ENCODE measurements around the gene CCDC43. TPM values are rescaled to one million over a fixed set of nuclear protein-coding genes. Genes with fewer than 3 reads are reported as not detected.

The CCDC43 gene
- total and polyA plus RNA-seq, 2 of the 8 experiments (the other 6 are each of a cell fraction or from before 2014, with no cell fraction given), result 4.9 to 38.1 TPM

GRCh38 chr17:44687756-44688155, 1.8 kb downstream of the CCDC43 start:
- no peak overlapping the region; a peak in 1 of 4 replicates for H3K4me2 ChIP-seq (ENCODE audit: insufficient read depth in 1 of 2, low read depth in 2 of 2, low read length in 2 of 2)
- CTCF ChIA-PET (ENCODE audit: partially characterized antibody), result interaction anchor here (0.6 to 2.7 kb wide), 4 partner anchors 15 to 554 kb away, joined by 3 to 13 read pairs (median 4); no protein-coding TSS in a partner anchor
- no peak for TF ChIP-seq KDM5A (IDR thresholded peaks at IDR 0.05; ENCODE audit: low read length)
- TF ChIP-seq NANOG (IDR thresholded peaks at IDR 0.05; ENCODE audit: insufficient read depth, low read depth, low read length, poor library complexity, severe bottlenecking), result no peak
- TF ChIP-seq CBX8 (IDR thresholded peaks at IDR 0.05; ENCODE audit: borderline replicate concordance, low read depth, low read length), result no peak
- TF ChIP-seq SRF (IDR thresholded peaks at IDR 0.05; ENCODE audit: low read depth, low read length), result no peak
- no peak for TF ChIP-seq SAP30 (IDR thresholded peaks at IDR 0.05; ENCODE audit: insufficient read depth, insufficient replicate concordance, low read length)
- H3K18ac ChIP-seq (ENCODE audit: extremely low read depth, low read length), result no peak overlapping the region
- FAIRE-seq, result no peak
- H3K4ac ChIP-seq (replicated peaks; ENCODE audit: insufficient read length, low read depth, low read length), result no peak overlapping the region
- H2BK5ac ChIP-seq (ENCODE audit: low read depth, low read length), result no peak overlapping the region
- H3K79me1 ChIP-seq (ENCODE audit: low read depth, low read length), result no peaks in the 10 kb centered on the region
- no peak overlapping the region for H2BK20ac ChIP-seq (ENCODE audit: low read length)
- no peak overlapping the region for H2AK5ac ChIP-seq (ENCODE audit: low read depth, low read length)
- peaks cover 3 to 10% (median 7%) of the 10 kb centered on the region in 4 experiments; a peak in 4 of 8 replicates for H3K36me3 ChIP-seq (ENCODE audit: control insufficient read depth in 2 of 4, insufficient read depth in 4 of 4, low read length in 3 of 4)
- H3K27me3 ChIP-seq (replicated peaks in 1 of 4; ENCODE audit: control insufficient read depth in 3 of 4, extremely low read depth in 1 of 4, insufficient read depth in 3 of 4, low read length in 3 of 4), result no peaks in the 10 kb centered on the region
- no peak overlapping the region for H4K5ac ChIP-seq (ENCODE audit: insufficient read length, low read depth, low read length)
- H4K8ac ChIP-seq (ENCODE audit: extremely low read depth, insufficient read depth, low read length), result no peak overlapping the region
- H3K4me1 ChIP-seq (replicated peaks in 1 of 4; ENCODE audit: control insufficient read depth in 3 of 4, insufficient read depth in 4 of 4, low read length in 3 of 4), result no peaks in the 10 kb centered on the region; a peak in 1 of 7 replicates
- no peak overlapping the region for H3K9ac ChIP-seq (replicated peaks in 1 of 4; ENCODE audit: extremely low read depth in 1 of 4, low read depth in 3 of 4, low read length in 3 of 4)
- peaks cover 0 to 21% of the 10 kb centered on the region in 2 experiments; a peak in 2 of 4 replicates for H3K79me2 ChIP-seq (ENCODE audit: control insufficient read depth in 1 of 2, insufficient read depth in 2 of 2, low read length in 2 of 2)
- no peak overlapping the region for H2BK120ac ChIP-seq (replicated peaks; ENCODE audit: low read depth, low read length)
- WGBS, 2 experiments (ENCODE audit: extremely low coverage in 1 of 2, insufficient coverage in 1 of 2, insufficient read length in 1 of 2, insufficient replicate concordance in 2 of 2, low coverage in 1 of 2, low lambda C conversion rate in 2 of 2, missing lambda C conversion rate in 1 of 2), result 96% methylated on average over 1 of the region's 1 CpG; no CpG with 5 or more reads in 1 of the 2 experiments
- H3K14ac ChIP-seq (ENCODE audit: insufficient read length), result no peak overlapping the region
- H4K91ac ChIP-seq (replicated peaks; ENCODE audit: insufficient read length, low read length), result no peak overlapping the region
- H3K27ac ChIP-seq (ENCODE audit: low read depth, low read length), result no peak overlapping the region
- no peaks in the 10 kb centered on the region for H4K20me1 ChIP-seq (replicated peaks in 1 of 2; ENCODE audit: control insufficient read depth in 1 of 2, insufficient read depth in 2 of 2, low read length in 2 of 2)
- POLR2A ChIA-PET (ENCODE audit: partially characterized antibody), result interaction anchor here (0.7 to 1.3 kb wide), 4 partner anchors 9 to 132 kb away, joined by 3 read pairs; no protein-coding TSS in a partner anchor
- no peak overlapping the region for H3K23ac ChIP-seq (ENCODE audit: insufficient read length)
- H2AFZ ChIP-seq (ENCODE audit: low read length), result no peak overlapping the region
- H3K4me3 ChIP-seq (ENCODE audit: extremely low read depth in 1 of 4, insufficient read depth in 2 of 4, low read depth in 3 of 4, low read length in 4 of 4), result no peak overlapping the region
- H3K23me2 ChIP-seq (ENCODE audit: low read depth, low read length), result peaks cover 8% of the 10 kb centered on the region
- H2BK12ac ChIP-seq (ENCODE audit: low read depth, low read length), result no peak overlapping the region
- no peak for DNase-seq (ENCODE audit: low read depth in 1 of 2, low spot score in 2 of 2)
- no peaks in the 10 kb centered on the region for H3K9me3 ChIP-seq (ENCODE audit: insufficient read depth in 2 of 2, low read depth in 1 of 2, low read length in 1 of 2)
- no peak overlapping the region for H2BK15ac ChIP-seq (ENCODE audit: low read length)
- H3K56ac ChIP-seq (replicated peaks; ENCODE audit: insufficient read length, low read depth, low read length), result no peak overlapping the region
